ENCODE results near the gene SLC37A2.
A peak's percentile ranks its signal among the peaks of the same experiment; 100 is the strongest.

Gene SLC37A2

GRCh38 chr11:125062218-125062930 is 731 bp upstream of the SLC37A2 start:
- H3K9me3 Mint-ChIP-seq: no peaks in the 10 kb centered on the region
- H3K4me3 Mint-ChIP-seq: peak overlapping the region; percentile 76
- H3K4me1 Mint-ChIP-seq (ENCODE audit: low read depth): peaks cover 2% of the 10 kb centered on the region
- H3K27me3 Mint-ChIP-seq (ENCODE audit: low read depth): peaks cover 67% of the 10 kb centered on the region
- no peak overlapping the region for H3K27ac Mint-ChIP-seq
- H3K36me3 Mint-ChIP-seq (ENCODE audit: low read depth): no peaks in the 10 kb centered on the region

- H3K4me3 Mint-ChIP-seq: peak overlapping the region; percentile 28
- no peaks in the 10 kb centered on the region for H3K9me3 Mint-ChIP-seq
- H3K4me1 Mint-ChIP-seq (ENCODE audit: low read depth): peaks cover 2% of the 10 kb centered on the region
- no peaks in the 10 kb centered on the region for H3K36me3 Mint-ChIP-seq (ENCODE audit: low read depth)
- H3K27ac Mint-ChIP-seq: no peak overlapping the region
- peaks cover 72% of the 10 kb centered on the region for H3K27me3 Mint-ChIP-seq (ENCODE audit: low read depth)
These were observed 431 bp downstream of the SLC37A2 start for GRCh38 chr11:125063429-125064043.

GRCh38 chr11:125064070-125064469 is 965 bp downstream of the SLC37A2 start:
- Mint-ChIP-seq H3K27ac (no peak overlapping the region), H3K4me1 (ENCODE audit: low read depth) (peaks cover 2% of the 10 kb centered on the region), H3K36me3 (ENCODE audit: low read depth) (no peaks in the 10 kb centered on the region), H3K9me3 (no peaks in the 10 kb centered on the region), H3K4me3 (no peak overlapping the region), H3K27me3 (ENCODE audit: low read depth) (peaks cover 73% of the 10 kb centered on the region)

GRCh38 chr11:125068368-125068767 is 5.3 kb downstream of the SLC37A2 start:
- H3K36me3 Mint-ChIP-seq (ENCODE audit: low read depth): no peaks in the 10 kb centered on the region
- peaks cover 9% of the 10 kb centered on the region for H3K4me1 Mint-ChIP-seq (ENCODE audit: low read depth)
- no peak overlapping the region for H3K27ac Mint-ChIP-seq
- peaks cover 44% of the 10 kb centered on the region for H3K27me3 Mint-ChIP-seq (ENCODE audit: low read depth)
- H3K9me3 Mint-ChIP-seq: no peaks in the 10 kb centered on the region
- no peak overlapping the region for H3K4me3 Mint-ChIP-seq

- Mint-ChIP-seq H3K27ac (no peak overlapping the region), H3K4me1 (ENCODE audit: low read depth) (peaks cover 9% of the 10 kb centered on the region), H3K4me3 (no peak overlapping the region), H3K36me3 (ENCODE audit: low read depth) (no peaks in the 10 kb centered on the region), H3K27me3 (ENCODE audit: low read depth) (peaks cover 38% of the 10 kb centered on the region), H3K9me3 (no peaks in the 10 kb centered on the region)
These were observed 5.9 kb downstream of the SLC37A2 start for GRCh38 chr11:125069008-125069407.

DNA sequence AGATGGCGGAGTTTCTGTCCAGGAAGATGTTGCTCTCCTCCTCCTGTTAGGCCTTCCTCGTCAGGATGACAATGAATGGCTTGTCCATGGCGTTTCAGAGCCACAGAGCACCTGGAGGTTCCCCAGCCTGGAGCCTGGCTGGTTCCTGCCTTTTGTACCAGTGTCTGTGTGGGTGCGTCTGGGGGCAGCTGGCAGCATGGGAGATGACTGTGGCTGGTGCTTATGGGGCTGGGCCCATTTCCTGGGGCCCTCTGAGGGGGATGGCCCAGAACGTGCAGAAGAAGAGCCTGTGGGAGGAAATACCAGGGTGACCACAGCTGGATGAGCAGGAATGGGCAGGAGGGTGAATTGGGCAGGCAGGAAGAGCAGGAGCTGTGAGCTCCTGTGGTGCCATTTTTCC is 6.7 kb downstream of the SLC37A2 start:
- Mint-ChIP-seq H3K9me3 (no peaks in the 10 kb centered on the region), H3K27me3 (ENCODE audit: low read depth) (peaks cover 30% of the 10 kb centered on the region), H3K4me1 (ENCODE audit: low read depth) (peaks cover 9% of the 10 kb centered on the region), H3K4me3 (no peak overlapping the region), H3K36me3 (ENCODE audit: low read depth) (no peaks in the 10 kb centered on the region), H3K27ac (no peak overlapping the region)

- no peak overlapping the region for H3K4me3 Mint-ChIP-seq
- peaks cover 9% of the 10 kb centered on the region for H3K4me1 Mint-ChIP-seq (ENCODE audit: low read depth)
- no peaks in the 10 kb centered on the region for H3K36me3 Mint-ChIP-seq (ENCODE audit: low read depth)
- no peak overlapping the region for H3K27ac Mint-ChIP-seq
- no peaks in the 10 kb centered on the region for H3K9me3 Mint-ChIP-seq
- peaks cover 20% of the 10 kb centered on the region for H3K27me3 Mint-ChIP-seq (ENCODE audit: low read depth)
These were observed 7.7 kb downstream of the SLC37A2 start for GRCh38 chr11:125070699-125071254.

DNA sequence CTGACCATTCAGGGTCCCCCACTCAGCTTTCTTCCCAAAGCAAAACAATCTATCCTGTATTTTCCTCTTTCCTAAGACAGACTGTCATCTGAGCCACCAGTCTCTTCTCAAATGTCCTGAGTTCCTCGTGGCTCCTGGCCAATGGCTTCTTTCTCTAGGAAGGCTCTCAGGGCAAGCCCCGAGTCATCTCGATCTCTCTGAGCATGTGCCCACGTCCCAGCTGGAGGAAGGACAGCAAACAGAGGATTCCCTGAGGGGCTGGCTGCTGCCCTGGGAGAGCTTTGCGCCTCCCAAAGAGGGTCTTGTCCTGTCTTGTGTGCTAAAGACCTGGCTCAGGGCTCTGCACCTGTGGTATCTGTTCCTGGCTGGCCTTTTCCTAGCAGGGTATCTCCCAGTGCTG is 8.3 kb downstream of the SLC37A2 start:
- peaks cover 14% of the 10 kb centered on the region for H3K27me3 Mint-ChIP-seq (ENCODE audit: low read depth)
- no peak overlapping the region for H3K4me3 Mint-ChIP-seq
- H3K36me3 Mint-ChIP-seq (ENCODE audit: low read depth): no peaks in the 10 kb centered on the region
- H3K27ac Mint-ChIP-seq: no peak overlapping the region
- H3K4me1 Mint-ChIP-seq (ENCODE audit: low read depth): peaks cover 9% of the 10 kb centered on the region
- H3K9me3 Mint-ChIP-seq: no peaks in the 10 kb centered on the region

GRCh38 chr11:125071846-125072217 is 8.7 kb downstream of the SLC37A2 start:
- Mint-ChIP-seq H3K36me3 (ENCODE audit: low read depth) (no peaks in the 10 kb centered on the region), H3K4me3 (no peak overlapping the region), H3K4me1 (ENCODE audit: low read depth) (peaks cover 9% of the 10 kb centered on the region), H3K27me3 (ENCODE audit: low read depth) (peaks cover 13% of the 10 kb centered on the region), H3K27ac (no peak overlapping the region), H3K9me3 (no peaks in the 10 kb centered on the region)

GRCh38 chr11:125072218-125072960 is 9.3 kb downstream of the SLC37A2 start:
- peaks cover 9% of the 10 kb centered on the region for H3K4me1 Mint-ChIP-seq (ENCODE audit: low read depth)
- no peak overlapping the region for H3K4me3 Mint-ChIP-seq
- H3K27ac Mint-ChIP-seq: no peak overlapping the region
- no peaks in the 10 kb centered on the region for H3K36me3 Mint-ChIP-seq (ENCODE audit: low read depth)
- H3K9me3 Mint-ChIP-seq: no peaks in the 10 kb centered on the region
- peaks cover 10% of the 10 kb centered on the region for H3K27me3 Mint-ChIP-seq (ENCODE audit: low read depth)

DNA sequence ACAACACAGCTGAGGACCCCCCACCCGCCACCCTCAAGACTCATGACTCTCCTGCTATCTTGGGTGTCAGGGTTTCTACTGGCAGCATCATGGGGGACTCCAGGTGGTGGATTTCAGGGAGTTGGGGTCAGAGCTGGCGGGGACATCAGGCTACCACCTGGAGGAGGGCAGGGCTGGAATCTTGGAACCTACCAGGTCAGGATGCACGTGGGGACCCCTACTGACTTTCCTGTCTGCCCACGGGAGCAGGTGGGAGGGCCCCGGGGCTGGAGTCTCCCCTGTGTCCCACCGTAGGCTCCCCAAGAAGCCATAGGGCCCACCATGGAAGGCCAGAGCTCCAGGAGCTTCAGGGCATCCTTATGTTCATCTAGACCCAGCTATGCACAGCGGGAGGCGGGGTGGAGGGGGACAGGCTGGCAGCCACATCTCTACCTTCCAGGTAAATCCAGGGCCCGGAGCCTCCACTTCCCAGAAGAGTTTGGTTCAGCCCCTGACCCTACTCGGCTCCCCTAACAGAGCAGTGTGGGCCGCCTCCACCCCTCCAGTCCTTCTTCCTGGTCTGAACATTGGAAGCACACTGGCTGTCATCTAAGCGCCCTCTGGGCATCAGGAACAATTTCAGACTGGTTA is 10.0 kb downstream of the SLC37A2 start:
- H3K4me3 Mint-ChIP-seq: no peak overlapping the region
- H3K9me3 Mint-ChIP-seq: no peaks in the 10 kb centered on the region
- peaks cover 9% of the 10 kb centered on the region for H3K4me1 Mint-ChIP-seq (ENCODE audit: low read depth)
- no peaks in the 10 kb centered on the region for H3K36me3 Mint-ChIP-seq (ENCODE audit: low read depth)
- peaks cover 5% of the 10 kb centered on the region for H3K27me3 Mint-ChIP-seq (ENCODE audit: low read depth)
- no peak overlapping the region for H3K27ac Mint-ChIP-seq

GRCh38 chr11:125073616-125074483 is 10.7 kb downstream of the SLC37A2 start:
- Mint-ChIP-seq H3K9me3 (no peaks in the 10 kb centered on the region), H3K4me1 (ENCODE audit: low read depth) (peaks cover 9% of the 10 kb centered on the region), H3K27ac (no peak overlapping the region), H3K27me3 (ENCODE audit: low read depth) (peaks cover 5% of the 10 kb centered on the region), H3K36me3 (ENCODE audit: low read depth) (no peaks in the 10 kb centered on the region), H3K4me3 (no peak overlapping the region)

DNA sequence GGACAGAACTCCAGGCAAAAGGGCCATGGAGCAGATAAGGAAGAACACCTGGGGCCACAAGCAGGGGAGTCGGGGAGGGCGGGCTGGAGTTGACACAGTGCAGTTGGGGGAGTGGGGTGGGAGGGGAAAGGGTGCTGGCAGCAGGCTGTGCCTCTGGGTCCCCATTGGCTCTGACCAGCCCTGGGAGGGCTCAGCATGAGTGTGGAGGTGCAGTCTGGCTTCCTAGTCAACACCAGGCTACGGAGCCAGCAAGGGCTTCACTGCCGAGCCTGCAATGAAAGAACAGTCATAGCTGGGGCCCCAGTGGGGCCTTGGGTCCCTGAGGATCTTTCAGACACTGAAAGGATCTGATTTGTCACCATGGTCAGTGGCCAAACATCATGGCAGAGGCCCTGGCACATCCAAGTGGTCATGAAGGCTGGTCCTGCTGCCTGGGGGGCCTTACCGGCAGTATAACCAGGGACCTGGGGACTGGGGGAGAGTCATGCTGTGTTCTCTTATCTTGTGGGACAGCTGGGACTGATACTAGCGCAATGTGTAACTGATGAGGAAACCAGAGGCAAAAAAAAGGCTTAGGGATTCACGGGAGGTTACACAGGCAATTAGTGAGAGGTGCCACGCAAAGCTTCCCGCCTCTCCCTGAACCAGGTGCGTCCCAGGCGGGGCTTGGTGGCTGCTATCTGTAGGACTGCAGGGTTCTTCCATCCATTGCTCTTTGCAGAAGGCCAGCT is 11.6 kb downstream of the SLC37A2 start:
- Mint-ChIP-seq H3K27me3 (ENCODE audit: low read depth) (no peaks in the 10 kb centered on the region), H3K36me3 (ENCODE audit: low read depth) (no peaks in the 10 kb centered on the region), H3K4me3 (no peak overlapping the region), H3K9me3 (no peaks in the 10 kb centered on the region), H3K27ac (no peak overlapping the region), H3K4me1 (ENCODE audit: low read depth) (peaks cover 9% of the 10 kb centered on the region)

Measured in T-helper 1 cell treated with Interleukin-12 subunit alpha and Interleukin-12 subunit beta and Interleukin-4 antibody, amounts not matched to agents 30 μg/mL and 1 μg/mL, for 36 hours (primary cell).